ENCODE data around the gene VARS2. TPM values are rescaled to one million over a fixed set of nuclear protein-coding genes. Genes with fewer than 3 reads are reported as not detected.
A peak's percentile ranks its signal among the peaks of the same experiment; 100 is the strongest.

The VARS2 gene
- total RNA-seq, 1 donor from 2014 or later = 28.1 TPM

- no peak for TF ChIP-seq CTCF (conservative IDR thresholded peaks at IDR 0.05; ENCODE audit: low read depth, low read length)
- H3K4me3 ChIP-seq (ENCODE audit: low read depth, low read length) = no peak within 1 kb of the TSS
- DNase-seq (ENCODE audit: low read depth) = no peak
Observed at GRCh38 chr6:30940361-30940986, 26.4 kb downstream of the VARS2 start, which contains the start of gene MUCL3. Gene MUCL3 (plus strand): TSS chr6:30940973. CDS start chr6:30941000, 27 bp downstream.

GRCh38 chr6:30942338-30943060 lies 28.5 kb downstream of the VARS2 start:
- TF ChIP-seq CTCF (conservative IDR thresholded peaks at IDR 0.05; ENCODE audit: low read depth, low read length) = peak; percentile 76
- peak overlapping the region; percentile 28 for H3K4me3 ChIP-seq (ENCODE audit: low read depth, low read length)
- peak; percentile 48 for DNase-seq (ENCODE audit: low read depth)

- DNase-seq (ENCODE audit: low read depth) = no peak
- no peak overlapping the region for H3K4me3 ChIP-seq (ENCODE audit: low read depth, low read length)
- no peak for TF ChIP-seq CTCF (conservative IDR thresholded peaks at IDR 0.05; ENCODE audit: low read depth, low read length)
Observed at GRCh38 chr6:30944051-30944450, 30.0 kb downstream of the VARS2 start.

- no peak for DNase-seq (ENCODE audit: low read depth)
- no peak for TF ChIP-seq CTCF (conservative IDR thresholded peaks at IDR 0.05; ENCODE audit: low read depth, low read length)
- no peak overlapping the region for H3K4me3 ChIP-seq (ENCODE audit: low read depth, low read length)
Observed at GRCh38 chr6:30945281-30945680, 31.2 kb downstream of the VARS2 start.

- H3K4me3 ChIP-seq (ENCODE audit: low read depth, low read length) = no peak overlapping the region
- no peak for DNase-seq (ENCODE audit: low read depth)
- TF ChIP-seq CTCF (conservative IDR thresholded peaks at IDR 0.05; ENCODE audit: low read depth, low read length) = no peak
Observed at GRCh38 chr6:30947231-30947630, 33.2 kb downstream of the VARS2 start.

GRCh38 chr6:30948811-30949210 lies 34.8 kb downstream of the VARS2 start:
- no peak for TF ChIP-seq CTCF (conservative IDR thresholded peaks at IDR 0.05; ENCODE audit: low read depth, low read length)
- H3K4me3 ChIP-seq (ENCODE audit: low read depth, low read length) = no peak overlapping the region
- DNase-seq (ENCODE audit: low read depth) = no peak
